ENCODE results near the gene NEDD8. TPM values are rescaled to one million over a fixed set of nuclear protein-coding genes. Genes with fewer than 3 reads are reported as not detected.
"Not testable (repeated sequence)": the region's sequence is repeated elsewhere in the genome, so short reads cannot be mapped to it uniquely, and the experiment has no call there.

NEDD8 gene
- total and polyA plus RNA-seq, 2 donors (not counting 1 experiment from before 2014, with no cell fraction given): 145 to 441 TPM

DNA sequence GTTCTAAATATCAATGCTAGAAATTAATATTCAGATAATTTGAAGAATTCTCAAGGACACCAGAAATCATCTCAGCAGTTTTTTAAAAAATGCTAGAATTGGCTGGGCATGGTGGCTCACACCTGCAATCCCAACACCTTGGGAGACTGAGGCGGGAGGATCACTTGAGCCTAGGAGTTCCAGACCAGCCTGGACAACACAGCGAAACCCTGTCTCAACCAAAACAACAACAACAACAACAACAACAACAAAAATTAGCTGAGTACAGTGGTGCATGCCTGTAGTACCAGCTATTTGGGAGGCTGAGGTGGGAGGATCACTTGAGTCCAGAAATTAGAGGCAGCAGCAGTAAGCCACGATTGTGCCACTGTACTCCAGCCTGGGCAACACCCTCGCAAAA is 13.1 kb downstream of the NEDD8 start:
- DNase-seq (ENCODE audit: low read depth in 2 of 2): no peak
- Histone ChIP-seq H3K4me1 (ENCODE audit: control insufficient read depth, extremely low read depth, insufficient read depth, low read length) (peaks cover under 1% of the 10 kb centered on the region), H3K36me3 (ENCODE audit: control insufficient read depth, insufficient read depth, low read length) (peaks cover 1% of the 10 kb centered on the region), H3K27me3 (ENCODE audit: control insufficient read depth, insufficient read depth, low read length) (no peaks in the 10 kb centered on the region), H3K4me2 (ENCODE audit: extremely low read depth, insufficient read depth, low read length) (no peak overlapping the region), H3K4me3 (replicated peaks in 1 of 4; ENCODE audit: control extremely low read depth in 1 of 4, insufficient read depth in 1 of 4, low read depth in 3 of 4, low read length in 4 of 4) (no peak overlapping the region), H3K27ac (ENCODE audit: insufficient read depth, low read length) (no peak overlapping the region), H2AFZ (ENCODE audit: low read length) (no peak overlapping the region), H4K20me1 (ENCODE audit: control insufficient read depth, extremely low read depth, insufficient read depth, low read length) (no peaks in the 10 kb centered on the region), H3K9ac (ENCODE audit: insufficient read depth, low read length) (no peak overlapping the region), H3K79me2 (ENCODE audit: control insufficient read depth, insufficient read depth, low read length) (peaks cover 19% of the 10 kb centered on the region), H3K9me3 (ENCODE audit: control insufficient read depth, insufficient read depth, low read depth, low read length) (no peaks in the 10 kb centered on the region)
- TF ChIP-seq CTCF (conservative IDR thresholded peaks at IDR 0.05 in 1 of 2, IDR thresholded peaks at IDR 0.05 in 1 of 2; ENCODE audit: low read depth in 1 of 2, low read length in 2 of 2) (no peak), EZH2 (IDR thresholded peaks at IDR 0.05; ENCODE audit: low read length, missing control alignments) (no peak)

DNA sequence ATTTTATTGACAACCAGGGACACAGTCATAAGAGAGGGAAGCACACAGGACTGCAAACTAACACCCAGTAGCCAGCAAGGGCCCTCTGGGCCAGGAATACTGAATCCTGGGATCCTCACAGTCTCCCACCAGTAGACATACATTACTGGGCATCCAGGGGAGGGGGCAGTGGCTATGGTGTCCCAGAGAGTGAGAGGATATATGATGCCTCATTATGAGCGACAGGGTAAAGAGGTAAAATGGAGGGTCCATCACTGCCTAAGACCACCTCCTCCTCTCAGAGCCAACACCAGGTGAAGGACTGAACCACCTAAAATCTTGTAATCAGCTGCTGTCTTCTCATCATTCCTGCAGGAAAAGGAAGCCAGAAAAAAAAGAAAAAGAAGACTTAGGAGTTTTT is 15.3 kb downstream of the NEDD8 start:
- DNase-seq (ENCODE audit: low read depth in 2 of 2); H4K20me1 ChIP-seq (ENCODE audit: control insufficient read depth, extremely low read depth, insufficient read depth, low read length); H3K4me2 ChIP-seq (ENCODE audit: extremely low read depth, insufficient read depth, low read length); H3K4me3 ChIP-seq (replicated peaks in 1 of 4; ENCODE audit: control extremely low read depth in 1 of 4, insufficient read depth in 1 of 4, low read depth in 3 of 4, low read length in 4 of 4); H3K4me1 ChIP-seq (ENCODE audit: control insufficient read depth, extremely low read depth, insufficient read depth, low read length); H3K27ac ChIP-seq (ENCODE audit: insufficient read depth, low read length); H3K9me3 ChIP-seq (ENCODE audit: control insufficient read depth, insufficient read depth, low read depth, low read length); H2AFZ ChIP-seq (ENCODE audit: low read length); H3K36me3 ChIP-seq (ENCODE audit: control insufficient read depth, insufficient read depth, low read length); H3K27me3 ChIP-seq (ENCODE audit: control insufficient read depth, insufficient read depth, low read length); H3K9ac ChIP-seq (ENCODE audit: insufficient read depth, low read length): not testable (repeated sequence)
- H3K79me2 ChIP-seq (ENCODE audit: control insufficient read depth, insufficient read depth, low read length): peaks cover 13% of the 10 kb centered on the region

- Histone ChIP-seq H3K79me2 (ENCODE audit: control insufficient read depth, insufficient read depth, low read length) (peaks cover 11% of the 10 kb centered on the region), H3K27ac (ENCODE audit: insufficient read depth, low read length) (no peak overlapping the region)
These were observed 15.8 kb downstream of the NEDD8 start for GRCh38 chr14:24216345-24216699.

More at GRCh38 chr14:24216345-24216699, 15.8 kb downstream of the NEDD8 start:
- Histone ChIP-seq H3K27me3 (ENCODE audit: control insufficient read depth, insufficient read depth, low read length) (no peaks in the 10 kb centered on the region), H3K4me3 (replicated peaks in 1 of 4; ENCODE audit: control extremely low read depth in 1 of 4, insufficient read depth in 1 of 4, low read depth in 3 of 4, low read length in 4 of 4) (peak overlapping the region; percentile 48 to 93 (median 72)), H3K4me2 (ENCODE audit: extremely low read depth, insufficient read depth, low read length) (peak overlapping the region; percentile 89), H3K9me3 (ENCODE audit: control insufficient read depth, insufficient read depth, low read depth, low read length) (no peaks in the 10 kb centered on the region), H2AFZ (ENCODE audit: low read length) (no peak overlapping the region), H4K20me1 (ENCODE audit: control insufficient read depth, extremely low read depth, insufficient read depth, low read length) (no peaks in the 10 kb centered on the region), H3K4me1 (ENCODE audit: control insufficient read depth, extremely low read depth, insufficient read depth, low read length) (peaks cover 9% of the 10 kb centered on the region), H3K36me3 (ENCODE audit: control insufficient read depth, insufficient read depth, low read length) (peaks cover 3% of the 10 kb centered on the region), H3K9ac (ENCODE audit: insufficient read depth, low read length) (no peak overlapping the region)
- DNase-seq (ENCODE audit: low read depth in 2 of 2): no peak
- TF ChIP-seq EZH2 (IDR thresholded peaks at IDR 0.05; ENCODE audit: low read length, missing control alignments): no peak
- no peak for TF ChIP-seq CTCF (conservative IDR thresholded peaks at IDR 0.05 in 1 of 2, IDR thresholded peaks at IDR 0.05 in 1 of 2; ENCODE audit: low read depth in 1 of 2, low read length in 2 of 2)

Measured in fibroblast of lung (primary cell).